Measurements from ENCODE around the gene KRT77.
"Not testable (repeated sequence)": the region's sequence is repeated elsewhere in the genome, so short reads cannot be mapped to it uniquely, and the experiment has no call there.

The KRT77 gene

GRCh38 chr12:52721838-52722470 lies 18.6 kb upstream of the KRT77 start:
- no peak for DNase-seq (ENCODE audit: low spot score)

- no peak for DNase-seq (ENCODE audit: low spot score)
Observed at GRCh38 chr12:52720365-52720886, 17.1 kb upstream of the KRT77 start.

GRCh38 chr12:52716061-52716460 lies 12.7 kb upstream of the KRT77 start:
- no peak for DNase-seq (ENCODE audit: low spot score)

GRCh38 chr12:52715416-52715815 lies 12.1 kb upstream of the KRT77 start:
- no peak for DNase-seq (ENCODE audit: low spot score)

- no peak for DNase-seq (ENCODE audit: low spot score)
Observed at GRCh38 chr12:52714887-52715281, 11.6 kb upstream of the KRT77 start.

GRCh38 chr12:52713960-52714886 lies 10.9 kb upstream of the KRT77 start:
- no peak for DNase-seq (ENCODE audit: low spot score)

GRCh38 chr12:52712122-52712521 lies 8.8 kb upstream of the KRT77 start:
- DNase-seq (ENCODE audit: low spot score), result not testable (repeated sequence)

- no peak for DNase-seq (ENCODE audit: low spot score)
Observed at GRCh38 chr12:52710730-52711129, 7.4 kb upstream of the KRT77 start.

- DNase-seq (ENCODE audit: low spot score), result no peak
Observed at GRCh38 chr12:52708010-52708409, 4.7 kb upstream of the KRT77 start.

GRCh38 chr12:52704464-52704863 lies 1.1 kb upstream of the KRT77 start:
- no peak for DNase-seq (ENCODE audit: low spot score)

- DNase-seq (ENCODE audit: low spot score), result no peak
Observed at GRCh38 chr12:52703878-52704277, 554 bp upstream of the KRT77 start.

- no peak for DNase-seq (ENCODE audit: low spot score)
Observed at GRCh38 chr12:52702338-52702737, 986 bp downstream of the KRT77 start.

- DNase-seq (ENCODE audit: low spot score), result no peak
Observed at GRCh38 chr12:52701281-52701680, 2.0 kb downstream of the KRT77 start.

- no peak for DNase-seq (ENCODE audit: low spot score)
Observed at GRCh38 chr12:52699960-52700359, 3.4 kb downstream of the KRT77 start.

- no peak for DNase-seq (ENCODE audit: low spot score)
Observed at GRCh38 chr12:52699373-52699772, 4.0 kb downstream of the KRT77 start.

- DNase-seq (ENCODE audit: low spot score), result no peak
Observed at GRCh38 chr12:52698651-52699340, 4.5 kb downstream of the KRT77 start.

GRCh38 chr12:52697058-52697582 lies 6.2 kb downstream of the KRT77 start:
- no peak for DNase-seq (ENCODE audit: low spot score)

GRCh38 chr12:52696588-52696987 lies 6.7 kb downstream of the KRT77 start:
- DNase-seq (ENCODE audit: low spot score), result no peak

- no peak for DNase-seq (ENCODE audit: low spot score)
Observed at GRCh38 chr12:52695039-52695438, 8.3 kb downstream of the KRT77 start.

- no peak for DNase-seq (ENCODE audit: low spot score)
Observed at GRCh38 chr12:52694151-52694550, 9.2 kb downstream of the KRT77 start.

GRCh38 chr12:52693261-52693660 lies 10.1 kb downstream of the KRT77 start:
- DNase-seq (ENCODE audit: low spot score), result no peak

GRCh38 chr12:52692254-52692653 lies 11.1 kb downstream of the KRT77 start:
- DNase-seq (ENCODE audit: low spot score), result no peak

- DNase-seq (ENCODE audit: low spot score), result no peak
Observed at GRCh38 chr12:52691841-52692150, 11.5 kb downstream of the KRT77 start.
